Panc1 (cell line): ENCODE data around the gene MAGOH.

Experiments used
- CTCF ChIP-seq: fragments of 450-650 bp; IDR thresholded peaks from 2 replicates; pipeline ENCODE4 v1.5.1; 2017; ENCODE audit warnings: mild to moderate bottlenecking
- POLR2AphosphoS5 ChIP-seq: IDR thresholded peaks from 2 replicates; pipeline ENCODE4 v1.6.1; 2012; ENCODE audit warnings: mild to moderate bottlenecking, low read depth, low read length, moderate library complexity

DNA sequence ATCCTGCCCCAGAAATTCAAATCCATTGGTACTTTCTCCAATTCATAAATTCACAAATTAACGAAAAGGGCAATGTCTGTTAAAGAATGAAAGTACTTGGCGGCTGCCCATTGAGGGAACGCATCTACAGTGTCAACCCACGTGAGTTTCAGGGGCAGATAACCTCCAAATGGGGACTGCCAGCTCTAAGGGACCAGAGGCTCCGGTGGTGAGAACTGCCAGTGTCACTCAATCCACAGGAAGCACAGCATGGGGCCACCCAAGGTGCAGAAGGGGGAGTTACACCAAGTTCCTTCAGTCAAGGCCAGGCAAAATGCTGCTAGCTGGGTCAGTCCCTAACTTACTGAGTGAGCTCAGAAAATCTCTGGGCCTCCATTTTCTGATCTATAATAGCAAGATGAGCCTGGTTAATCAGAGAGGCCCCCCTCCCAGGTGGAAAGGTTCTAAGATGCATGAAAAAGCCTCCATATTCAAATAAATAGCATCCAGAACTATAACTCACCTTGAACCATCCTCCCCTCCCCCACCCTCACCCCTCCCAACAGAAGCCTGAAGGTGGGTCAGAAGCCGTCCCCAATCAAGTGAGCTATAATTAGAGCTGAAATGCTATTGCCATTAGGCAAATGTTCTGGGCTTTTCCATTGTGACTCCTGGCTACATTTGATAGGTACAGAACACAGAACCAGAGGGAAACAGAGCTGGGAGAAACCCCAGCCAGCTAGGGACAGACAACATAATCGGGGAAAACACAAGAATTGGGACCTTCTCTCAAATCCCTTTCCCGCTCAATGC is 47.8 kb upstream of the MAGOH start:
- TF ChIP-seq POLR2AphosphoS5 = no peak
- no peak for TF ChIP-seq CTCF
